Measurements from ENCODE around the gene HMGA1. TPM values are rescaled to one million over a fixed set of nuclear protein-coding genes. Genes with fewer than 3 reads are reported as not detected.

The HMGA1 gene
- total RNA-seq, 1 experiment from 2014 or later: 211 TPM

DNA sequence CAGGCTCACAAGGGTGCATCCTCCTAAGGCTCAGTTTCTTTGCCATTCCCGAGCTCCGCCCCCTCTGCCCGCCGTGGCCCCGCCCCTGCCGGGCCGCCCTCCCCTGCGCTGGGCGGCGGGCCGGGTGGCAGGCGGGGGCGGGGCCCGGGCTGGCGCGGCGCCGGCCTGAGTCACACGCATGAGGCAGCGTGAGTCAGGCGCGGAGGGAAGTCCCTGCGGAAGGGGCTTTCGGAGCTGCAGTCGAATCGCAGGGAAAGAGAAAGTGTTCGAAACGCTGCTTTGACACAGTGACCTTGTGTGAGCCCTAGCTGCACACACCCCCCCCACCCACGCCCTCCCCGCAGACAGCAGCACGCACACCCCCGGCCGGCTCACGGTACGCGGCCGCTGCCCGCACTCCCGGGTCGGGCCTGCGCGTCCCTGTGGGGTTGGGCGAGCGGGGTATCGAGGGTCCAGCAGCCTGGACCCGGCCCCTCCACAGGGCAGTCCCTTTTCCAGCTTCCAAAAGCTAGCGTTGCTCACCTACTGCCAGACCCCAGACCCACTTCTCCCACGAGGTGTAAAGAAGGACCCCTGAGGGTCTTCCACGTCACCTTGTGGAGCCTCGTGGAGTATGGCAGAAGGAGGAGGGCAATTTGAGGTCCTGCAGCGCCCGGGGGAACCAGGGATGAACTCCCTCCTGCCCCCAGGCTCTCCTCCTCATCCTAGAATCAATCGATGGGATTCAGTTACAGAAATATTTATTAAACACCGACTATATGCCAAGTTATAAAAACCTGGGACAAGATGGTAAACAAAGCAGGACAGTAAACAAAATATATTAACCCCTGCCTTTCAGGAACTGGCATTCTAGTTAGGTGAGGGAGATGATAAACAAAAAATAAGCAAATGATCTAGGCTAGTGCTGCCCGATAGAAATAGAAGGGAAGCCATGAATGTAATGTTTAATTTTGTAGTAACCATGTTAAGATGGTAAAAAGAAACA is 12.4 kb upstream of the HMGA1 start:
- DNase-seq (ENCODE audit: extremely low read depth, low read depth): peak; percentile 87

DNA sequence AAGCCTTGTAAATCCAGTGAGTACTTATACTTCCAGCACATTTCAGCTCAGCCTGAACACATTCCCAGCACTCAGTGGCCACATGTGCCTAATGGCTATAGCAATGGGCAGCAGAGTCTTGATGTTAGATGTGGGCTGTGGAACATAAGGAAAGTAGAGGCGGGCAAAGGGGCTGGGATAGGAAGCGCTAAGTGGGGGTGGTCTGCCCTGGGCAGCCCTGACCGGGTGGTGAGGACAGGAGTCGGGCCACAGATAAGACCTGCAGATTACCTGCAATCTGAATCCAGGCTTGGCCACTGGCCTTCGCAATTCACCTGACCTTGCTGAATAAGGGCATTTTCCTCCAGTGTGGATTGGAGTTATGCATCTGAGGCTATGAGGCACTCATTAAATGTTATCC is 11.1 kb upstream of the HMGA1 start:
- no peak for DNase-seq (ENCODE audit: extremely low read depth, low read depth)

DNA sequence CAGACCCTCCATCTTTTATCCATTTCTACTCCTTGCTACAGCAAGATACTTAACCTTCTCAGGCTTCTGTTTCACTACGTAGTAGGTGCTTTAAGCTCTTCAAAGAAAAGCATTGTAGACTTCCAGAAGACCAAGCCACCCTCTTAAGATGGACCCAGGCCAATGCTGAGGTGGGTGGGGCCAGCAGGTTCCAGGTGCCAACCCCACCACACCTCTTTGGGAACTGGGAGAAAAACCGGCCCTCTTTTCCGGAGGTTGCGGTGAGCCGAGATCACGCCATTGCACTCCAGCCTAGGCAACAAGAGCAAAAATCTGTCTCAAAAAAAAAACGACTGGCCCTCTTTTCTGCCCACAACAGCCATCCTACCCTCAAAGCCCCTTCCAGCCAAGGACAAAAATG is 10.6 kb upstream of the HMGA1 start:
- DNase-seq (ENCODE audit: extremely low read depth, low read depth): no peak

DNA sequence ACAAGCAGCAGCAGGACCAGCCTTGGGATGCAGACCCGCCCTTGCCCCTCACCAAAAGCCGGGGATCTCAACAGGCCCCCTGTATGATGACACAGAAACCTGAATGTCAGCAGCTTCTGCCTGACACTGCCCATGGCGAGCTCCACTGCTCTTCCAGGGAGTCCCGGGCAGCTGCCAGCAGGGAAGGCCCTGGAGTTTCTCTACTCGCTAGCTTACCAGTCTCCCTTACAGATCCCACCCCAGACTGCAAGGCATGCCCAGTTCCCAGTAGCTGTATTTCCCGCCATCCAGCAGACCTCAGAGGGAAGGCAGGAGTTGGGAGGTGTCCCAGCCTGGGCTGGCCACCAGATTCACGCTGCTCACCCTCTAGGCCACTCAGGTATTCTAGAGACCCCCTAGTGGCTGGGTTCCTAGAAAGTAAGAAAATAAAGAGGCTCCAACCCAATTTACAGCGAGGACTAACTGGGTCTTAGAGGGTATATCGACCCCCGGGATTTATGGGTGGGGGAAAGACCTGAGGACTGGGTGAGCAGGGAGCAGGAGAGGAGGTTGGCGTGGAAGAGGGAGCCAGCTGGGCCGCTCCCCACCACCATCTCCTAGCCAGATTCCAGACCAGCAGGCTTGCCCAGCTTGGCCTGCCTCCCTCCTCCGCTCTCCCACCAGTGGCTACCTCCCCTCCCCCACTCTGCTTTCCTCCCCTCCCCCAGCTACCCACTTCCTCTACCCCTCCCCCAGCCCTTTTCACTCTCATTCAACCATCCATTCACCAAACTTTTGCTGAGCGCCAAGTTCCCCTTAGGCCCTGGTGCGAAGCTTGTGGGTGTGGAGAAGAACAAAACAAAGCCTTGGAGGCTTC is 9.7 kb upstream of the HMGA1 start:
- no peak for DNase-seq (ENCODE audit: extremely low read depth, low read depth)

DNA sequence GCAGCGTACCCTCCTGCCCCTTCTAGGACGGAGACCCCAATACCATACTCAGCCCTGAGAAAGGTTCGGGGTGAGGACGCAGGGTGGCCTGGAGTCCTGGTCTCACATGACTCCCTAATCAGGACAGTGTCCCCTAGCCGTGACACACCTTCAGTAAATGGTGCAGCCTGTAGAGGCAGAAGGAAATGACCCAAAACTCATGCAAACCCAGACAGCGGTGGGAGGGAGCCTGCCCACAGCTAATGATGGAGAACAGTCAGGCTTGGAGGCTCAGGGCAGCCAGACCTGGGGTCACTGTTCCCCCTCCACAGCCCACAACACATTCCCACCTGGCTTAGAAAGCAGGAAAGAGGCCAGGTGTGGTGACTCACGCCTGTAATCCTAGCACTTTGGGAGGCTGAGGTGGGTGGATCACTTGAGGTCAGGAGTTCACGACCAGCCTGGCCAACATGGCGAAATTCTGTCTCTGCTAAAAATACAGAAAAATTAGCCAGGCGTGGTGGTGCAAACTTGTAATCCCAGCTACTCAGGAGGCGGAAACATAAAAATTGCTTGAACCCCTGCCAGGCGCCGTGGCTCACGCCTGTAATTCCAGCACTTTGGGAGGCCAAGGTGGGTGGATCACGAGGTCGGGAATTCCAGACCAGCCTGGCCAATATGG is 8.8 kb upstream of the HMGA1 start:
- DNase-seq (ENCODE audit: extremely low read depth, low read depth): no peak

DNA sequence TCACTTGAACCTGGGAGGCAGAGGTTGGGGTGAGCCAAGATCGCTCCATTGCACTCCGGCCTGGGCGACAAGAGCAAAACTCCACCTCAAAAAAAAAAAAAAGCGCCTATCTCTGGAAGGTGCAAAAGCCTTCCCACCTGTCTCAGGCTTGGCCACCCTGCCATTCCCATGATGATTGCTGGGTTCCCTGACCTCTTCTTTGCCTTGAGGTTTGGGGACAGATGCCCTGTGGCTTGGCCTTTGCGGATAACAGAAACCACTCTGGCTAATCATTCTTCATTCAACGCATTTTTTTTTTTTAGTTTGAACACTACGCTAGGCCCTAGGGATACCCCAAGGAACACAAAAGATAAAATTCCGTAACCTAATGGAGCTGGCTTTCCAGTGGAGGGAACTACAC is 6.8 kb upstream of the HMGA1 start:
- DNase-seq (ENCODE audit: extremely low read depth, low read depth): no peak

DNA sequence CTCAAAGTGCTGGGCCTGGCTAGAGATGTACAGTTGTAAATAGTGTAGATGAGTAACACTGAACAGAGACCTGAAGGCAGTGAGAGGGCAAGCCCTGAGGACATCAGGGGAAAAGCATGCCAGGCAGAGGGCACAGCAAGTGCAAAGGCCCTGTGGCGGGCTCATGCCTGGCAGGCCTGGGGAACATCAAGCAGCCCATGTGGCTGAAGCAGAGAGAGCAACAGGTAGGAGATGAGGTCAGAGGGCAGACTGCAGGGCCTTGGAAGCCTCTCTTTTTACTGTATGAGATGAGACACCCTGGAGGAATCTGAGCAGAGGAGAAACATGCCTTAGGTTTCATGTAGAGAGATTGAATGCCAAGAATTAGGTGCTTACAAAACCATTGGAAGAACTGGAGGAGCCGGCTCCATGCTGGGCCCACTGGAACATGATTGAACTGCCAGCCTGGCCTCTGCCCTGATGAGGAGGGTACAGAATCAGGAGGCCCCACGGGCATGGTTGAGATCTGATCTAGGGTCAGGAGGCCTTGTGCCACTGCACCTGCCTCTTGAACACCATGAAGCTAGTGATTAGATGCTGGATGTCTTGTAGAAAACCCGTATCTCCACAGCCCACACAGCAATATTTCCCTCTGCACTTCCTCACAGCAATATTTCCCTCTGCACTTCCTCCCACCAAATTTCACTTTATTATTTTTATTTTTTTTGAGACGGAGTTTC is 5.9 kb upstream of the HMGA1 start:
- DNase-seq (ENCODE audit: extremely low read depth, low read depth): no peak

DNA sequence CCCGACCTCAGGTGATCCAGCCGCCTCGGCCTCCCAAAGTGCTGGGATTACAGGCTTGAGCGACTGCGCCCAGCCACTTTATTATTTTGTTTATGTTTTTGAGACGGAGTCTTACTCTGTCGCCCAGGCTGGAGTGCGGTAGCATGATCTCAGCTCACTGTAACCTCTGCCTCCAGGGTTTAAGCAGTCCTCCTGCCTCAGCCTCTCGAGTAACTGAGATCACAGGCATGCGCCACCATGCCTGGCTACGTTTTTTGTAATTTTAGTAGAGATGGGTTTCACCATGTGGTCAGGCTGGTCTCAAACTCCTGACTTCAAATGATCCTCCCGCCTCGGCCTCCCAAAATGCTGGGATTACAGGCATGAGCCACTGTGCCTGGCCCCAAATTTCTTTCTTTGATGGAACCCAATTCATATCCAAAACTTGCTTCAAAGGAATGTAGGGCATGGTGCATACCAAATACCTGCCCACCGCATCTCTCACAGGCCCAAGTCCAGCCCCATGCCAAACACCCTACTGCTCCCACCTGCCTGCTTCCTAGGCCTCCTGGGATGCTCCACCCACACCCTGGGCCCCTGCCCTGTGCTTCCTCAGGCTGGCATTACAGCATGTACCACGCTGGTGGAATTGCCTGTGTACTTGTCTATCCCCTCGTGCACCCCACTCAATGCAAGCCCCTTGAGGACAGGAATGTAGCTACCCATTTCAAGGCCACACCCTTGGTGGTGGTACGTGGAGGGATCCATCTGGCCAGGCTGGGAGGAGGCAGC is 4.9 kb upstream of the HMGA1 start:
- no peak for DNase-seq (ENCODE audit: extremely low read depth, low read depth)

DNA sequence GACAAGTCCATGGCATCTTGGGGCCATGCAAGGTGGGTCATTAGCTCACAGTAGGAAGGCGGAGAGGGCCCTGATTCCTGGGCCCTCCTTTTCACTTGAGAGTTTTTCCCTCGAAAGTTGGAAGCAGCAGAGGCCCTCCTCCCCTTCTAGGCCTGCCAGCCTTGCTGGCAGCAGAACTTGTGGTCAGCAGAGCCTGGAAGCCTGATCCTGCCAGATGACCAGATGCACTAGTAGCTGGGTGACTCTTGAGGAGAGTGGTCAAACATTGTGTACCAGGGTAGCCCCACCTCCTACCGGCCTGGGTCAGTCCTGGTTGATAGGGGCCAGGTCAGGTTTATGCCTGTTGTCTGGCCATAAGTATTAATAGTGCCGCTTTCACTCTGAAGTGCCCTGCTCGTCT is 3.8 kb upstream of the HMGA1 start:
- no peak for DNase-seq (ENCODE audit: extremely low read depth, low read depth)

DNA sequence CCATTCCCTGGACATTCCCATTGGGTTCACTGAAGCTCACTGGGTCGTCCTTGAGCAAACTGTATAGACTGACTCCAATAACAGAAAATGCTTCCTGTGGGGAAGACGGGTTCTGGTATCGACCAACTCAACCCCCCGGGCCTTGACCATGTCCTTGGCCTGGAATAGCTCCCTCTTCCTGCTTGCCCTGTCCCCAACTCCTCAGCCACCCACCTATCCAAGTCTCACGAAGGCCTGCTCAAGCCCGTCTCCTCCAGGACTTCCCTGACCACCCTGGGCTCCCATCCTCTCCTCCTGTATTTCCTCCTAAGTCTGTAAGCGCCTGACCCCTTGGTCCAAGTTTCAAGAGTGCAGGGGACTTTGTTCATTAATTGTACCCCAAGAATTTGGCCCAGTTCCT is 2.8 kb upstream of the HMGA1 start:
- no peak for DNase-seq (ENCODE audit: extremely low read depth, low read depth)

DNA sequence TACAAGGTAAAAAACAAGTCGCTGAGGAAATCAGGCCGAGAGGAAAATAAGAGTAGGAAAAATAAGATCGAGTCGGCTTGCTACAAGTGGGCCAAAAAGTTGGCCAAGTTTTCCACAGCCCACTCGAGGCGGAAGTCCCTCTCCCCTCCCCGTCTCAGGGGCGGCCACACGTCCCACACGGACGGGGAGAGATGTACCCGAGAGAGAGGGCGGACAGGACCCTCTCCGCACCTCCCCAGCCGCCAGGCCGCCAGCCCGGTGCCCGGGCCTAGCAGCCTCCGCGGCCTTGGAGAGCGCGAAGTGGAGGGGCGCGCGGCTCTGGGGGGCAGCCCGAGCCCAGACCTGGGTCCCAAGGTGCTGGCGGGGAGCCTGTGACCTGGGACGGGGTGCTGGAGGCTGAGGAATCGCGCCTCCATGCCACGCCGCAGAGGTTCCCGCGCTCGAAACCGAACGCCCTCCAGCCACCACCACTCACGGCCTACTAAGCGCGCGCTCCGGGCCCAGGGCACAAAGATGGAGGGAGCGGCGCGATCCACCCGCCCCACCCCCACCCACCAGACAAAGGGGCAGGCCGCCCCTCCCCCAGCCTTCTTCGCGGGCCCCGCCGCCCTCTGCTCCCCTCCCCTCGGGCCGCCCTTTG is 1.9 kb upstream of the HMGA1 start:
- DNase-seq (ENCODE audit: extremely low read depth, low read depth): no peak

DNA sequence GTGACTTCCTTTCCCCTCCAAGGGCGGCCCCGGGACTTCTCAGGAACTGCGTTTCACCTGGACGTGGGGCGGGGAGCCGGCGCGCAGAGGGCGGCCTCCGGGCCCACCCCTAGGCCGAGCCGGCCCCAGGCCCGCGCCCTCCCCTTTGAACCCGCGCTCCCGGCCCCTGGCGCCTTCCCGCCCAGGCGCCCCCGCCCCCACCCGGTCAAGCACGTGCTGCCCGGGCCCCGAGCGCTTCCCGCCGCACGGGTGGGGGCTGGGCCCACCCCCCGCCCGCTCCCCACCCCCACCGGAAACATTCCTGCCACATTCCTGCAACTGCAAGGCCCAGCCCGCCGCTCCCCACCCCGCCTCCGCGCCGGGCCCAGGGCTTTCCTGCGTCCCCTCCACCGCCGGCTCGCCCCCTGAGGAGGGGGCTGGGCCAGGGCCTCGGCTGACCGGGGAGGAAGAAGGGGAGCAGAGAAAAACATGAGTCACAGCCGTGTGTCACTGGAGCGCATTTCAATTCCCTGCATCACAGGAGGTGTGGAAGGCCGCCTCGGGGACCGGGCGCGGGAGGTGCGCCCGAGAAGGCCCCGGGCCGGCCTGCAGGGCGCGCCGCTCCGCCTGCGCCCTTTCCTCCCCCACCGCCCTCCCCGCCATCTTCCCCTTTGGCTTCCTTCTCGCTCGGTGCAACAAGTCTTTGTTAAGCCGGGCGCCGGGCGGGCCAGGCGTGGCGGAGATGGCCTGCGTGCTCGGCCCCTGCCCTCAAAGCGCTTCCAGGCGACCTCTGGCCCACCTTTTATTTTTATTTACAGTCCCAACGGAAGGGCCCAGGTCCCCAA is 1.2 kb upstream of the HMGA1 start:
- DNase-seq (ENCODE audit: extremely low read depth, low read depth): no peak

DNA sequence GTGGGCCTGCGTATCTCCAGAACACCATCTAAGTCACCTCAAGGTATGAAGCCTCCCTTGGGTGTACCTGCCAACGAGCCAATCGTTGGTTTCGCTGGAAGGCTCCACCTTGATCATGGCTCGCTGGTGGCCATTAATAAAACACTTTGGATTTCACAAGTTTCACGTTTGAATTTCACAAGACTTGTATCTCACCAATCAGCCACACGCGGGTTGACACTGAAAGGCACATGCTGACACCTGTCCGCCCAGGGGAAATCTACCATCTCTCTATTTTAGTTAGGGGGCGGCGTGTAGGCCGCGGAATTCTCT is 586 bp upstream of the HMGA1 start:
- no peak for DNase-seq (ENCODE audit: extremely low read depth, low read depth)

DNA sequence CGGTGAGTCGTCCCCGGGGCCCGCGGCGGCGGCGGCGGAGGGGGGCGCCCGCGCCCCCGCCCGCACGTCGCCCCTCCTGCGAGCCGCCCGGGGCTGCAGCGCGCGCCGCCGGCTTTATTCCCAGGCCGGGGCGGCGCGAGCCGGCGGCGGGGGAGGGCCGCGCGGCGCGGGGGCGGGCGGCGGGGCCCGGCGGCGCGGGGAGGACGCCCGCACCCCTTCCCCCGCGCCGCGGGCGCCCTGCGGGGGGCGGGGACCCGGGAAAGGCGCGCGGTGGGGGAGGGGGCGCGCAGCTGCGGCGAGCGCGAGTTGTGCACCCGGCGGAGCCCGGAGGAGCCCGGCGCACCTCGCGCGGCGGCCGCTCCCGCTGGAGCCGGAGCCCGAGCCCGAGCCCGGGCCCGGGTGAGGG is 646 bp downstream of the HMGA1 start:
- DNase-seq (ENCODE audit: extremely low read depth, low read depth): no peak

DNA sequence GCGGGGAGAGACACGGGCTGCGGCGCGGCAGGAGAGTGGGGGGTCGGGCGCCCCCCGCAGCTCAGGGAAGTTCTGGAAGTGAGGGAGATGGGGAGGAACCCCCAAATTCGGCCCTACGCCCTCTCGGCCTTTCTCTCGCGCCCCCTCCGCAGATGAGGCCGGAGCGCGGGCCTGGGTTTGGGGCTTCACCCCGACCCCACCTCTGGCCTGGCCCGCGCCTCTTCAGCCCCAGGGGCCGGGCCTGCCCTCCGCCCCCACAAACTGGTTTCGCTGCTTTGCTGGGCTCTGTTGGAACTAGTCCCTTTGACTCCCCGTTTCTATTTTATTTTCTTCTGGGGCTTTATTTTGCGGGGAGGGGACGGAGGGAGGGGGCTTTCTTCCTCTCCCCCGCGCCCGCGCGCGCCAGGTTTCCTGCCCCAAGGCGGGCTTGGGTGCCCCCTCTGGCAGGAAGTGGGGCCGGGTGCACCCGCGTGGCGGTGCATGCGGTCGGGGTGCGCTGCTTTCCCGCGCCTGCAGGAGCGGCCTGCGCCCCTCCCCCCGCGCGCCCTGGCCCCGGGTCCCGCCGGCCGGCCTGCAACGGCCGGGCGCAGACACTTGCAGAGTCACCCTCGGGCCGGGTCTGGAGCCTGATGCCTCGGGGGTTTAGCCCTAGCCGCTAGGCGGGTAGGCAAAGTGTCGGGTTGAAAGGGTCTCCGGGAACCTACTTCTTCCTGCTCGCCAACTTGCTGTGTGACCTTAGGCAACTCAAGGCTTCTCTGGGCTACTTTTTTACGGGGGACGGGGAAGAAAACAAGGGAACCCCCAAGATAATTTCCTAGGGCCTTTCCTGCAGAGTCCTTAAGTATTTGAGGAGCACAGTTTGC is 1.3 kb downstream of the HMGA1 start:
- peak; percentile 31 for DNase-seq (ENCODE audit: extremely low read depth, low read depth)

DNA sequence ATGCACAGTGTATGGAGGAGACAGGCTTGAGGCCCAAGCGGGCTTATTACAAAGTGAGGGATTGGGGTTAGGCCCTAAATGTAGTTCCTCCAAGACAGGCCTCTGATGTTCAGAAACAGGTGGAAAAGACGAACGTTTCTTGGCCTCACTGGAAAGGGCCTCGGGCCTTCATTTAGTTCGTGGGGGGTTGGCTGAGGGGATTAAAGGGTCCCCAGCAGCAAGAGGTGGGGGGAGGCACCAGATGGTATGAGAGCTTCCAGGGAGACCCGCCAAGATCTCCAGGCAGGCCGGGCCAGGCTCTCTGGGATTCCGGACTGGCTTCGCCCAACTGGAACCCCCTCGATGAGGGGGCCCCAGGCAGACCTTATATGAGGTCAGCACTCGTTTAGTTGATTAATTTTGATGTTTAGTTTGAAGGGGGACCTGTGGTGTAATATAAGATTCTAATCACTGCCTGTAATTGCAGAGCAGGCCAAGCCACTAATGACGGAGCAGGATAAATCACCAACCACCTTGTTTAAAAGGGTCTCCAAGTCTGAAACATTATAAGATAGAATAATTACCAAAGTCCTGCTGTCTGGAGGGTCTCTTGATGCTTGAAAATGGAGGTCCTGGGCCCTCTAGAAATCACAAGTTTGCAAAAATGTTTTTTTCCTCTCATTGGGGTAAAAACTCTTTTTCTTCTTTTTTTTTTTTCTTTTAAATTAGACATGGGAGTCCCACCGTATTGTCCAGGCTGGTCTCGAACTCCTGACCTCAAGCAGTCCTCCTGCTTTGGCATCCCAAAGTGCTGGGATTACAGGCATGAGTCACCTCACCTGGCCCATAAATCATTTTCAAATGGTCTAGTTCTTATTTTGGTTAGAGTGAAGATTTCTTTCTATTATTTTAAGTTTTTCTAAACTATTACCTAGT is 2.2 kb downstream of the HMGA1 start:
- no peak for DNase-seq (ENCODE audit: extremely low read depth, low read depth)

DNA sequence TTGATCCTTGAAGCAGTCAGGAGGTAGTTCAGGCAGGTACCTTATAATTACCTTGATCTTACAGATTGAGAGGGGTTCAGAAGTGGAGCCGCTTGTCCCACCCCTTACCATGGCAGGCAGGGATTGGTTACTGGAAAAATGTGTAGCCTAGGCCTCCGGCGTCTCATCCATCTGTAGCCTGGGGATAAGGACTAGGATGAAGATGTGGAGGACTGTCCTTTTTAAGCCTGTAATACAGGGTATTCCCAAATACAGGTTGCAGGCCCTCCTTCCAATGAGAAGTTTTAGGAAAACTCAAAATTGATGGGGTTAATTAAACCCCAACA is 2.8 kb downstream of the HMGA1 start:
- DNase-seq (ENCODE audit: extremely low read depth, low read depth): no peak
